NCI-H187 (cell line): ENCODE data around the gene PPWD1.
"Not testable (repeated sequence)": the region's sequence is repeated elsewhere in the genome, so short reads cannot be mapped to it uniquely, and the experiment has no call there.

Source experiments
- DNase-seq, 2 experiments: peaks; one replicate each; lab custom pipeline; 2025; lab: John Stamatoyannopoulos, UW

The PPWD1 gene

GRCh38 chr5:65562731-65563701 lies at the start of gene PPWD1, which contains the start of gene CENPK:
Gene PPWD1 (plus strand): TSS chr5:65563296. CDS start chr5:65563311, 15 bp downstream.
Gene CENPK (minus strand): TSS chr5:65563168. CDS start chr5:65554907, 8,261 bp downstream.
- peak; percentile 95 to 96 for DNase-seq

DNA sequence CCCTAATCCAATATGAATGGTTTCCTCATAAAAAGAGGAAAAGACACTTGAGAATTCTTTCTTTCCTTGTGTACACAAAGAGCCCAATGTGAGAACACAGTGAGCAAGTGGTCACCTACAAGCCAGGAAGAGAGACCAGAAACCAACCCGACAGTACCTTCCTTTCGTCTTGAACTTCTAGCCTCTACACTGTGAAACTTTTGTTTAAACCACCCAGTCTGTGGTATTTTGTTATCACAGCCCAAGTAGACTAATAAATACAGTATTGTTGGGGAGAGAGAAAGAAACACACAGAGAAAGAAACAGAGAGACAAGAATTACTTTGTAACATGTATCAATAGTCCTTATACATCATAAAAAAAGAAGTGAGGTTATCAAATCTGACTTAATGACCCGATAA lies 37.4 kb upstream of the PPWD1 start:
- no peak for DNase-seq

GRCh38 chr5:65530904-65531303 lies 32.2 kb upstream of the PPWD1 start:
- no peak for DNase-seq

GRCh38 chr5:65535529-65535987 lies 27.5 kb upstream of the PPWD1 start:
- DNase-seq: no peak

- no peak for DNase-seq
Observed at GRCh38 chr5:65539827-65540226, 23.3 kb upstream of the PPWD1 start.

DNA sequence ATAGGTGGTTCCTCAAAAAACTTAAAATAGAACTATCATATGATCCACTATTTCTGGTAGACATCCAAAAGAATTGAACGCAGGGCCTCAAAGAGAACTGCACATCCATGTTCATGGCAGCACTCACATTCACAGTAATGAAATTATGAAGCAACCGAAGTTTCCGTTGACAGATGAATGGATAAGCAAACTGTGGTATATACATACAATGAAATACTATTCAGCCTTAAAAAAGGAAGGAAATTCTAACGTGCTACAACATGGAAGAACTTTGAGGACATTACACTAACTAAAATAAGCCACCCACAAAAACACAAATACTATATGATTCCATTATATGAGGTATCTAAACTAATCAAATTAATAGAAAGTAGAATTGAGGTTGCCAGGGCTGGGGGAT lies 18.6 kb upstream of the PPWD1 start:
- DNase-seq: no peak

- no peak for DNase-seq
Observed at GRCh38 chr5:65546141-65546540, 17.0 kb upstream of the PPWD1 start.

- no peak for DNase-seq
Observed at GRCh38 chr5:65548281-65548680, 14.8 kb upstream of the PPWD1 start.

GRCh38 chr5:65553941-65554340 lies 9.2 kb upstream of the PPWD1 start:
- no peak for DNase-seq

- DNase-seq: no peak
Observed at GRCh38 chr5:65555287-65555686, 7.8 kb upstream of the PPWD1 start.

DNA sequence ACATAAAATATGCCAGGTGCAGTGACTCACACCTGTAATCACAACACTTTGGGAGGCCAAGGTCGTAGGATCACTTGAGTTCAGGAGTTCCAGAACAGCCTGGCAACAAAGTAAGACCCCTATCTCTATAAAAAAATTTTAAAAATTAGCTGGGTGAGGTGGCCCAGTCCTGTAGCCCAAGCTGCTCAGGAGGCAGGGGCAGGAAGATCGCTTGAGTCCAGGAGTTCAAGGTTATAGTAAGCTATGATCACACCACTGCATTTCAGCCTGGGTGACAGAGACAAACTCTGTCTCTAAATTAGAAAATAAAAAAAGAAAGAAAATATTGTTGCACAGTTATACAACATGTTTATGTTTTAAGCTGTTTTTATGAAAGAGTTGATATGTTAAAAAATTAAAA lies 6.9 kb upstream of the PPWD1 start:
- no peak for DNase-seq

GRCh38 chr5:65556718-65557117 lies 6.4 kb upstream of the PPWD1 start:
- DNase-seq: no peak

GRCh38 chr5:65563777-65564176 lies 681 bp downstream of the PPWD1 start:
- DNase-seq: no peak

GRCh38 chr5:65566505-65566904 lies 3.4 kb downstream of the PPWD1 start:
- DNase-seq: no peak

- no peak for DNase-seq
Observed at GRCh38 chr5:65570598-65571226, 7.6 kb downstream of the PPWD1 start.

DNA sequence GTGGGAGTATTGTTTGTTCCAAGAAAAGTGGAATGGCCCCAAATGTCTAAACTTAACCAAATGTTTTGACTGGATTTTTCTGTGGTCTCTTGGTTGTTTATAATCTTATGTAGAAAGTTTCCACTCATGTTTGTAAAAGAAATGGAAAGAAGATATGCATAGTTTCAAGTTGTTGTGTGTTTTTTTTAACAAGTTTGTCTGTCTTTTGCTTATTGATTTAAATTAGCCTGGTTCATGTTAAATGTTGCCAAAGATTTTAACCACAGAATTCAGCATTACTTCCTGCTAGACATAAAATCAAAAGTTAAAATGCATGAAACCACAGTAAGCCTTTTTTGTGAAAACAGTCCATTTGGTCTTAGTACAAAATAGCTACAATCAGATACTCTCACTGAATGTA lies 14.0 kb downstream of the PPWD1 start:
- DNase-seq: no peak

- DNase-seq: no peak
Observed at GRCh38 chr5:65588694-65589093, 25.6 kb downstream of the PPWD1 start.

GRCh38 chr5:65601761-65602160 lies 38.7 kb downstream of the PPWD1 start:
- not testable (repeated sequence) for DNase-seq

DNA sequence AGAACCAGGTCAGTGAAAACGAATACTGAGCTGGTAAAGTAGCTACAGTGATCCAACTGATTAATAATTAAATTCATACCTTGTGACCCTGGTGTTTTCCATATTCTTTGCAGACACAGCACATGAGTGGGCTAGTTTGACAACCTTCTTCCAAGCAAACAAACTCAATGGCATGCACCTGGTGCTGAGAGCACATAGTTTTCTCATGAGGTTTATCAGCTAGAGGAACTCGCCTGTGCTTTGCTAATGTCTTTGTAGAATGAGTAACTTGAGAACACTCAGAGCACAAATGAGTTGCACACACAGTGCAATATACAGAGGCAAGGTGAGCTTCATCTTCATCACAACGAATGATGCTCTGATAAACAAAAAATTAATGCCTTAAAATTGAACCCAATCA lies 48.4 kb downstream of the PPWD1 start:
- DNase-seq: peak; percentile 66 to 68

DNA sequence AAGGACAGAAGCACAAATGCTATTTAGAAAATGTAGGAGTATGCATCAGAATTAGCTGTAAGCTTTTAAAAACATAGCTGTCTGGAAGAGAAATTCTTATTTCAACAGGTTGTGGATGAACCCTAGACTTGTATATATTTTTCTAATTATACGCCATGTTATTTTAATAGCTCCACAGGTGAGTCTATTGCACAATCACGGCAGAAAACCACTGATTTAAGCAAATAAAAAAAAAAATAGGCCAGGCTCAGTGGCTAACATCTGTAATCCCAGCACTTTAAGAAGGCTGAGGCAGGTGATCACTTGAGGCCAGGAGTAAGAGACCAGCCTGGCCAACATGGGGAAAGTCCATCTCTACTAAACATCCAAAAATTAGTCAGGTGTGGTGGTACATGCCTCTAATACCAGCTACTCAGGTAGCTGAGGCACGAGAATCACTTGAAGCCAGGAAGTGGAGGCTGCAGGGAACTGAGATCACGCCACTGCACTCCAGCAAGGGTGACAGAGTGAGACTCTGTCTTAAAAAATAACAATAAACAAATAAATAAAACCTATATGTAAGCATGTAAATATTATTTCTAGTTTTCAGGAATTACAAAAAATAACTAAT lies 49.3 kb downstream of the PPWD1 start:
- no peak for DNase-seq

GRCh38 chr5:65620021-65620420 lies 56.9 kb downstream of the PPWD1 start:
- DNase-seq: no peak

DNA sequence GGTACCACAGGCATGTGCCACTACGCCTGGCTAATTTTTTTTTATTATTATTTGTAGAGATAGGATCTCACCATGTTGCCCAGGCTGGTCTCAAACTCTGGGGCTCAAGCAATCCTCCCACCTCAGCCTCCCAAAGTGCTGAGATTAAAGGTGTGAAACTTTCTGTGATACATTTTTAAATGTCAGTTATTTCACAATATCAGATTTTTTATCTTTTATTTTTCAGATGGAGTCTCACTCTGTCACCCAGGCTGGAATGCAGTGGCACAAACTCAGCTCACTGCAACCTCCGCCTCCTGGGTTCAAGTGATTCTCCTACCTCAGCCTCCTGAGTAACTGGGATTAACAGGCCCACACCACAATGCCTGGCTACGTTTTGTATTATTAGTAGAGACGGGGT lies 58.9 kb downstream of the PPWD1 start:
- DNase-seq: not testable (repeated sequence)

- DNase-seq: no peak
Observed at GRCh38 chr5:65623482-65623881, 60.4 kb downstream of the PPWD1 start.
